NCI-H524 (cell line): ENCODE data around the gene CDC37.
"Not testable (repeated sequence)": the region's sequence is repeated elsewhere in the genome, so short reads cannot be mapped to it uniquely, and the experiment has no call there.

ENCODE experiments used
- DNase-seq, 2 experiments: peaks; one replicate each; lab custom pipeline; 2025; lab: John Stamatoyannopoulos, UW

The CDC37 gene

DNA sequence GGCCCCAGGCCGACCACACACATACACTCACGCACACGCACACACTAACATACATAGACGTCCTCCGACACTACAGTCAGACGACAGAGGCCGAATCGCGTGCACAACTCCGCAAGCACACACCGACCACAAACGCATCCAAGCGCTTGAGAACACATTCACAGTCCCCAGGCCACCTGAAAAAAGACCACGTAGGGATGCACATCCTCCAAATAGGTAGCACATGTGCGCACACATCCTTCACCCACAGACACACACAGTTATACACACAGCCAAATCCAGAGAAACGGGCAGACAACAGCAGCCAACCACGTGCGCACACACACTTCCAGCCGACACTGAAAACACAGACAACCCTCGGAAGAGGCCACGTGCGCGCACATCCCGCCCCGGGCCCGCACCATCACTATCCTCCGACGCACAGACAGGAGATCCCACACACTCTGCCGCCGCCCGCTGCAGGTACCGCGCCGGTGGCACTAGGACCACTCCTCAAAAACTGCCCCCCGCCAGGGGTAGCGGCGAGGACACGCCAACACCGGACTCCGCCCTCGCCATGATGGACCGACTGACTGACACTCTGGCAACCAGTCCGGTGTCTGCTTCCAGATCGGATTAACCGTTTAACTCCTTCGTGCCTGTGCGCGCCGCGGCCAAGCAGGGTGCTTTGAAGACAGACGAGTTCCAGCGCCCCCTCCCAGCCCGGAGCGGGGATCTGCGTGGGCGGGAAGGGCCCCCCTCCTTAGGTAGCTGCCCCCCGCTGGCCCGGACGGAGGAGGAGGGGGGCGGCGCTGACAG is 16.5 kb upstream of the CDC37 start:
- peak; percentile 99 for DNase-seq

DNA sequence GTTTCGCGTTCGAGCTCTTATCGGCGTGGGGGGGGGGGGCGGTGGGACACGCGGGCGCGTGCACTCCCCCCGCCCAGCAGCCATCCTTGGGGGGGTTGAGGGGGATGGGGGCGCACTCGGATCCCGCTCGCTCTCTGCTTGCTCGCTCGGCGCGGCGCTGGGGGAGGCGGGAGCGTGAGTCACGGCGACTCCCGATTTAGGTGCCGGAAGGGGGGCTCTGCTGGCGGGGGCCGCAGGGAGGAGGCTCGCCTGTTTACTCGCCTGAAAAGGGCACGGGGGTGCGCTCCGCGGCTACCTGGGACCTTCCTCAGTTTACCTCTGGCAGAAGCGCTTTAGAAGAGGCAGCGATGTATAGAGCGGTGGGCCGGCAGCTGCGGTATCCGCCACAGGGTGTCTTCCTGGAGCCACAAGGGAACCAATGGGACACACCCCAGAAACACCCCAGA is 15.9 kb upstream of the CDC37 start:
- peak in 1 of 2 experiments; percentile 63 for DNase-seq

DNA sequence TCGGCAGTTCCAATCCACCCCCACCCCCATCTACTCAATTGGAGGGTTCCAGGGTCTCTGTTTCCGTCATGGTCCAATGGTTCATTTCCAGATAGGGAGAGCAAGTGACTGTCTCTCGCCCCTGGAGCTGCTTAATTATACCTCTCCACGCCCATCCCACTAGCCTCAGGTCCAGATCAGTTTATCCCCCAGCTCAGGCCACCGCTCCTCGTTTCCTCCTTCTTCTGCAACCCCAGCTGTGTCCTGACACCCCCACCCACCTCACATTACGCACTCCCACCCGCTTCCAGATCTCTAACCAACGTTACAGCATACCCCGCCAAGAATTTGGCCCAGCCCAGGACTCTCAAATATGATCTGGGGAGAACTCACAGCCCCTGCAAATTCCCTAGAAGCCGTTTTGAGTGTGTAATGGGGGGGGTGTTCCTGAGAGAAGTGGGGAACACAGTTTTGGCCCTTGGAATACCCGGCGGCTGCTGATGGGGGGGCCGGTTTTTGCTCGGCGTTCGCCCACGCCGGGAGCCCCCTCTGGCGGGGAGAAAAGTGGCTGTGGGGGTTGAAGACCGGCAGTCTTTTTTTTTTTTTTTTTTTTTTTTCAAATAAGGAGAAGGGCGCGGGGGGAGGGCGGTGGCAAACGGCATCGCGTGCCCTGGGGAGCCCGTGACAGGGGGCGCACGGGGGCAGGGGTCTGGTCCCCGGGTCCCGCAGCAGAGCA is 15.3 kb upstream of the CDC37 start:
- peak in 1 of 2 experiments; percentile 63 for DNase-seq

DNA sequence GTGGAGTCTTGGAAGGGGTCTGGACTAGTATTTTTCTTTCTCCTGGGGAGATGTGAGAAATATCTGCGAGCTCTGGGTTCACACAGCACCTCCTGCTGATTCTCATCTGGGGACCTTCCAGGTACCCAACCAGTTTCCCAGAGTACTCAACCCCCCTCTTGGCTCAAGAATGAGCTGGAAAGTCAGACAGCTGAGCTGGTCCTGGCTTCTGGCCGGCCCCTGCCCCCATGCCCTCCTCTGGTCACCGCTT is 14.8 kb upstream of the CDC37 start:
- no peak for DNase-seq

DNA sequence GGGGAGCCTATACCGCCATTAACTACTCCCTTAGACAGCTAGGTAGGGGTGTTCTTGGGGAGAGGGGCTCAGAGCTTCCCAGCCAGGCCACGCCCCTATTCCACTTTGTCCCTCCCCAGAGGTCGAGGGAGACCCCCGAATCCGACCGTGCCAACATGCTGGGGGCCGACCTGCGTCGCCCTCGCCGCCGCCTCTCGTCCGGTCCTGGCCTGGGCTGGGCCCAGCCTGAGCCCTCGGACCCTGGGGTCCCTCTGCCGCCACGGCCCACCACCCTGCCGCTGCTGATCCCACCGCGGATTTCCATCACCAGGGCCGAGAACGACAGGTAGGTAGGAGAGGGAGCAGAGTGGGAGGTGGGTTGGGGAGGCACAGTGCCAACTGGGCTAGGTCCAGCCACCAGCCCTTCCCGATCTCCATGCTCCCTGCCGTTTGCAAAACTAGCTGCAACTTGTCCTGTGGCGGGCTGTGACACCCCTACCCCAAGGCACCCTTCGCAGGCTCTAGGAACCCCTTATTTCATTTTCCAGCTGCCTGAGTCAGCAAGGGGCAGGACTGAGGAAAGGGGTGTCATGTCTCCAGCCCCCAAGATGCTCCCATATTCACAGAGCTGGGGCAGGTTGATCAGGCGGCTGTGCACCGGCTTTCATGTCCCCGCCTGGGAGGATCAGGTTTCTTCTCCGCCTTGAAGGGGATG is 14.3 kb upstream of the CDC37 start:
- DNase-seq, result peak in 1 of 2 experiments; percentile 61

DNA sequence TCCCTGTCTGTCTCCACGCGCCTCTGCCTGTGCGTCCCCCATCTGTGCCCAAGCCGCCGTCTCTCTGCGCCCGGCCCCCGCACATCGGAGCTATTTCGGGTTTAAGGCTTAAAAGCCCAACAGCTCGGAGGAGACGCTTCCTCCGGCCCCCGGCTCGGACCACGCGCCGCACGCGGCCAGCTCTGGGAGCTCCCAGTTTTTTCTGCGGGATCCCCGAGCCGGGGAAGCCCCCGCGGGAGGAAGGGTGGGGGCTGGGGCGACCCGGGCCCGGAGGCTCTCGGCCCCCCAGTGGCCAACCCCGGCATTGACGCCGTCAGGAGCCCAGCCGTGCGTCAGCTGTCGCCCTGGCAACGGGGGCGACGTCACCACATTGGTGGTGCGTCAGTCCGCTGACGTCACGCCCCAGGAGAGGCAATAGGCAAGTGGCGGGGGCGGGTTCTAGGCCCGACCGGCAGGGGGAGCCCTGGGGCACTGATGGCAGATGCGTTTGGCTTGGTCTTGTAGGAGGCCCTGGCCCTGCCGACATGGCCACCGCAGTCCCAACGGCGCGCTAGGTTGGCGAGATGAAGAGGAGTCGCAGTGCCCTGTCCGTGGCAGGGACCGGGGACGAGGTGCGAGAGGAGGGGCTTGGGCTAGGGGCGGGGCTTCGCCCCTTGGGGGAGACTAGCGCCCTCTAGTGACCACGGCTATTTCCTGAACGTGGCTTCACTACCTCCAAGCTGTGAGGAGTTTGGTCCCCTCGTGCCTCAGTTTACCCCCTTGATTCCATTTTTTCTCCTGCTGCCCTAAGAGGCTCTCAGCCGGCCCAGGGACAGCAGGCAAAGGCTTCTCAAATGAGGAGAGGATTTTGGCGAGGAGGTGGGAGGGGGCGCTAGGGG is 13.3 kb upstream of the CDC37 start:
- DNase-seq, result peak; percentile 64 to 89

DNA sequence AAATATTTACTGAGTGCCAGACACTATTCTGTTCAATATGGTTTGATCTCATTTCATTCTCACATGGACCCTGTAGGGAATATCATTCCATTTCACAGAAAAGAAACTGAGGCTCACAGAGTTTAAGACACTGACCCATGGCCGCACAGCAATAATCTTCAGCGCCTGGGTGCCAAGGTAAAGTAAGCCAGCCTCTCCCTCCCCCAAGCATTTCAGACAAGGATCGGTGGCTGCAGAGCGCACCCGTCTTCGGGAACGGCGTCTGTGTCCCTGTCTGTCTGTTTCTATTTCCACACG is 12.7 kb upstream of the CDC37 start:
- no peak for DNase-seq

DNA sequence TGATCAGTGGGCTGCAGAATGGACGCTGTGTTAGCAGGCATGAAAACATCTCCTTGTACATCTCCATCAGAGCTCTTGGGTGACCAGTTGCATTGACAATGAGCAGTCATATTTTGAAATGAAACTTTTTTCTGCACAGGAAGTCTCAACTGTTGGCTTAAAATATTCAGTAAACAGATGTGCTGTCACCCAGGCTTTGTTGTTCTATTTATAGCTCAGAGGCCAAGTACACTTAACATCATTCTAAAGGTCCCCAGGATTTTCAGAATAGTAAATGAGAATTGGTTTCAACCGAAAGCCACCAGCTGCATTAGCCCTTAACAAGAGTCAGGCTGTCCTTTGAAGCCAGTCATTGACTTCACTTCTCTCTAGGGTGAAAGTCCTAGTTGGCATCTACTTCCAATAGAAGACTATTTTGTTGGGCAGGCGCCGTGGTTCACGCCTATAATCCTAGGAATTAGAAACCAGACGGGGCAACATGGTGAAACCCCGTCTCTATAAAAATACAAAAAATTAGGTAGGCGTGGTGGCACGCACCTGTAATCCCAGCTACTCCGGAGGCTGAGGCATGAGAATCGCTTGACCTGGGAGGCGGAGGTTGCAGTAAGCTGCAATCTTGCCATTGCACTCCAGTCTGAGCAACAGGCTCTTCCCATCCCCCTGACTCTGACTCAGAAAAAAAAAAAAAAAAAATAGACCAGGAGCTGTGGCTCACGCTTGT is 9.1 kb upstream of the CDC37 start:
- no peak for DNase-seq

DNA sequence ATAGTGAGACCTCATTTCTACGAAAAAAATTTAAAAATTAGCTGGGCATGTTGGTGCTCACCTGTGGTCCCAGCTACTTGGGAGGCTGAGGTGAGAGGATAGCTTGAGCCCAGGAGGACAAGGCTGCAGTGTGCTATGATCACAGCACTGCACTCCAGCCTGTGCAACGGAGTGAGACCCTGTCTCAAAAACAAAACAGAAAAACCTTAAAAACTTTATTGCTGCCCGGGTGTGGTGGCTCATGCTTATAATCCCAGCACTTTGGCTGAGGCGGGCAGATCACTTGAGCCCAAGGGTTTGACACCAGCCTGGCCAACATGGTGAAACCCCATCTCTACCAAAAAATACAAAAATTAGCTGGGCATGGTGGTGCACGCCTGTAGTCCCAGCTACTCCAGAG is 7.9 kb upstream of the CDC37 start:
- DNase-seq, result not testable (repeated sequence)

DNA sequence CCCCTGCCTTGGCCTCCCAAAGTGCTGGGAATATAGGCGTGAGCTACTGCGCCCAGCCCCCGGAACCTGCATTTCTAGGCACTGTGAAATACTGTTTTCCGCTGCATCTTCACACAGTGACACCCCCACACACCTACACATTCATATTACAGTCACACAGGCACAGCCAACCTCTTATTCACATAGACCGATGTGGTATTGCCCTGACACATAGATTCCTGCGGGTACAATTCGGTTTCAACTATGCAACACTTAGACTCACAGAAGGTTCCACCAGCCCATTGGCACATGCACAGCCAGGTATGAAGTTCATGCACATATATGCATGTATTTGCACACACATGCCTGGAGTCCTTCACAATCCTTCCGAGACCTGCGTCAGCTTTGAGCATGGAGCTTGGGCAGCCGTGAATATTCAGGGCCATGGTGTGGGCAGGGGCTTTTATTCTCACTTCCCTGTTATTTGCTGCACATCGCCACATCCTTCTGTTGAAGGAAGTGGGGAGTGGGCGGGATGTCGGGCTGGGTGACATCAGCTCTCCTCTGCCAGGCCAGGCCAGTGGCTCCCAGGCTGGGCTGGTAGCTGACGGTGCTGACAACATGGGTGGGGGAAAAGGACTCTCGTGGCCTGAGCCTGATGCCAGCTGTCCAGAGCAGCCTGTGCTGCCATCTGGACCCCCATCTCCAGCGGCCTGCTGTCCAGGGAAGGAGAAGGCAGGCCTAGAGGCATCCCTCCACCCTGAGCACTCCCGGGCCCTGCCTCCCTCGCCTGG is 5.4 kb upstream of the CDC37 start:
- DNase-seq, result peak; percentile 71 to 92

DNA sequence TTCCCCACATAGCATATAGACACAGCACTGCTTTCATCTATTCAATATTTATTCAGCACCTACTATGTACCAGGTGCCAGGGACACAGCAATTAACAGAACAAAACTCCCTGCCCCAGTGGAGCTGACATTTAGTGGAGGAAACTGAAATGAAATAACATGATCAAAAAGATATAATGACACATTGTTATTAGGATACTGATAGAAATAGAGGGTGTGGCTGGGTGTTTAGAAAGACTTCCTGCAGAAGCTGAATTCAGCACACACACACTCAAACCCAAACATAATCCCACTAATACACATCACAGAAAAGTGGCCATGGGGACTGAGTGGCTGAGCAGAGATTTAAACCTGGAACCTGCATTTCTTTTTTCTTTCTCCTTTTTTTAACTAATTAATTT is 3.8 kb upstream of the CDC37 start:
- no peak for DNase-seq

DNA sequence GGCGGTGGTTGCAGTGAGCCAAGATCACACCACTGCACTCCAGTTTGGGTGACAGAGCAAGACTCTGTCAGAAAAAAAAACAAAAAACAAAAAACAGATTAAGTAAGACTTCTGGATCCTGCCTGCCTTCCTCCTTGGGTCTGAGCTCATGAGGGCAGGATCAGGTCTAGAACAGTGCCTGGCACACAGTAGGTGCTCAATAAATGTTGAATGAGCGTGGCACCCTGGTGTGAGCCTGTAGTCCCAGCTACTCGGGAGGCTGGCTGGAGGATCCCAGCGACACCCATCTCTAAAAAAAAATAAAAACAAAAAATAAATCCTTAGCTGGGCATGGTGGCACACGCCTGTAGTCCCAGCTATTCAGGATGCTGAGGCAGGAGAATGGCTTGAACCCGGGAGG is 2.8 kb upstream of the CDC37 start:
- DNase-seq, result no peak

DNA sequence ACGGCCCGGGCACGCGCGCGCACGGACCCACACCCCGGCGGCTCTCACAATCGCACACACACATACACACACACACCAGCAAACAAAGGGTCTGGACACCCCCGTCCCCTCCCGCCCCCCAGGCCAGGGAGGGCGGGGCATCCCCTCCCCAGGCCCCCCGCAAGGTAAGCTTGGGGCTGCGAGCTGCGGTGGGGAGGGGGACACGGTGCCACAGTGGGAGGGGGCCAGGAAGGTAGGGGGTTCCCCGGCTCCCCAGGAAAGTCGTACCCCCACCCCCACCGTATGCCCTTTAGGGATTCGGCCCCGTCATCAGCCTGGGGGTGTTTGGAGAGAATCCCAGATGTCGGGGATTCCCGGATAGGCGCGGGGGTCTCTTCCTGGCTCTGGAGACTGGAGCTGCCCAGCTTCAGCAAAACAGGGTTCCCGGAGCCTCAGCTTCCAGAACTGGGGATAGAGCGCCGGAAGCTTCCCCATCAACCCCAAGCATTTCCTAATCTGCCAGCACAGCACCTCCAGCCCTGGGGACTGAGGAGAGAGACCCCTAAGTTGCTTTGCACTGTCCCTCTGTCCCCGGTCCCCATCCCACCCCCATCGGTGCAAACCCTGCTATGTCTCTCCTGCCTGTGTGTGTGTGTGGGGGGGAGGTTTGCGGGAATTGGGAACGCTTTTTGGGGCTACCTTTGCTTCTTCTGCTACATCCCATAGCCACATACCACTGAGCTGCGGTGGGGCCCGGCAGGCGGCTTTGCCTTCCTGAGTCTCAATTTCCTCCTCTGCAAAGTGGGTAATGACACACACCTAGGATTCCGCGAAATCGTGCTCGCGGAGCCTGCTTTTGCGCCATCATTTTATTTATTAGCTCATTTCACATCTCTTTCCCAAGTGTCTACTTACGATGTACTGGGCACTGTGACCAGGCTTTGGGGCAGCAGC is 1.8 kb upstream of the CDC37 start:
- DNase-seq, result peak in 1 of 2 experiments; percentile 36

DNA sequence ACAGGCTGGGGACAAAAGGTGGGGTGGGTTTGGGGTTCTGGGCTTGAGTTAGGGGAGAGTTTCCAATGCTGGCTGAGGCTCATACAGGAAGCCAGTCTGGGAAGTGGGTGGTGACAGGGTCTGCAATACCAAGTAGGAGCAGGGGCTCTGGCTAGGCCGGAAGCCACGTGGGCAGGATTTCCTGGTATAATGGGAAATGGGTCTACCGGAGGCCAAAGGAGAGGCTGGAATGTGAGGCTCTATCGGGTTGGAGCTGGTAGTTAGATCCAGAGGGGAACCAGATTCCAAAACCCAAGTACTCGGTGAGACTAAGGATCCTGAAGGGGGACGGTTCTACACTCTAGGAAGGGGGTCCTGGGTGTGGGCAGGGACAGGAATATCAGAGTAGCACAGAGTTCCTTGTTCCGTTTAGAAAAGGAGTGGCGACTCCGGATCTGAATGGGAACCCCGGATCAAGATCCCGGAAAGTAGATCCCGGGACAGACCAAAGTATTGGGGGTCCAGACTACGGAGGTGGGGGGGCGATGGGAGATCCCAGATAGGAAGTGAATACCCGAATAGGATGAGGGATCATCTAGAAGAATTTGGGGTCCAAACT is 802 bp downstream of the CDC37 start:
- peak in 1 of 2 experiments; percentile 34 for DNase-seq

DNA sequence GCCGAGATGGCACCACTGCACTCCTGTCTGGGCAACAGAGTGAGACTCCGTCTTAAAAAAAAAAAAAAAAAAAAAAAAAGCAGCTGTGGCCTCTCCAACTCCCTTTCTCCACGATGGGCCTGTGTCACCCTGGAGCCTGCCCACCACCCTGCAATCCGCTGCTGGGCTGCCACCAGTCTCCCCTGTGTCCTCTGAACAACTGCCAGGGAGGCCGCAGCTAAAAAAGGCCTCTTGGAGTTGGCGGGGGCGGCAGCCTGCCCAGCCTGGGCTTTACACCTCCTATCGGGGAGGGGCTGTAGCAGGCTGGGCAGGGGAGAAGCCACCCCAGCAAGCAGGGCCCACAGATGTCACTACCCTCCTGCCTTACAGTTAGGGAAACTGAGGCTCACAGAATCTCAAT is 3.5 kb downstream of the CDC37 start:
- no peak for DNase-seq

DNA sequence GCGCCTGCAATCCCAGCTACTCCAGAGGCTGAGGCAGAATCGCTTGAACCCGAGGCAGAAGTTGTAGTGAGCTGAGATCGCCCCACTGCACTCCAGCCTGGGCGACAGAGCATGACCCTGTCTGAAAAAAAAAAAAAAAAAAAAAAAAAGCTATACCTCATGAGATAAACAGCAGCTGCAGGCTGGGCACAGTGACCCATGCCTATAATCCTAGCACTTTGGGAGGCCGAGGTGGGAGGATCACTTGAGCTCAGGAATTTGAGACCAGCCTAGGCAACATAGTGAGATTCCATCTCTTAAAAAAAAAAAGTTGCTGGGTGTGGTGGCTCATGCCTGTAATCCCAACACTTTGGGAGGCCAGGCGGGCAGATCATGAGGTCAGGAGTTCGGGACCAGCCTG is 4.0 kb downstream of the CDC37 start:
- DNase-seq, result not testable (repeated sequence)

DNA sequence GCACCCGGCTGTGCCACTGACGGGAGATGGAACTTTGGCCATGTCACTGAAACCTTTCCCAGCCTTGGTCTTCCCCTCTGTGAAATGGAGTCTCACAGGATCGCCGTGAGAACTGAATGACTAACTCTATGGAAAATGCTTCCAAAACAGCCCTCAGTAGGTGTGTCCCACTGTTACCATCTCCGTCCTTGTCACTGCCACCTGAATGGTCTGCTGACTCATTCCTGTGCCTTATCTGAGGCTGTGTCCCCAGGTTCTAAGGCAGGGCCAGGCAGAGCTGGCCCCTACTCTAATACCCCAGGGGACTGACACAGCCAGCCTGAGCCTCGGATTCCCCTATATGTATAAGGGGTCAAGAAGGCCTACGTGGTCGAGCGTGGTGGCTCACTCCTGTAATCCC is 4.5 kb downstream of the CDC37 start:
- no peak for DNase-seq

DNA sequence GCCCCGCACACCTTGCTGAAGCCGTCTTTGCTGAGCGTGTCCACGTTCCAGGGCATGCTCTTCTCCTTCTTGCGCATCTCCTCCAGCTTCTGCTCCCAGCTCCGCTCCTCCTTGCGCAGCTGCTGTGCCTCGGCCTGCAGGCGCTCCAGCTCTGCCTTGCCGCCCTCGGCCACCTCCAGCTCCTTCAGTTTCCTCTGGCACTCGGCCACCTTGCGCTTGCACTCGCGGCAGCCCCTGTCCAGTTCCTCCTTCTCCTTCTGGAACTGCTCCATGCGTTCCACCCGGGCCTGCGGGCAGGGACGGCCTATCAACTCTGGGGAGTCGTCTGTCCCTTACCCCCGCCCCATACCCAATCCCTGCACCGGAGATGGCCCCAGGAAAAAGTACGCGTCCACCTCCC is 7.4 kb downstream of the CDC37 start:
- DNase-seq, result no peak

DNA sequence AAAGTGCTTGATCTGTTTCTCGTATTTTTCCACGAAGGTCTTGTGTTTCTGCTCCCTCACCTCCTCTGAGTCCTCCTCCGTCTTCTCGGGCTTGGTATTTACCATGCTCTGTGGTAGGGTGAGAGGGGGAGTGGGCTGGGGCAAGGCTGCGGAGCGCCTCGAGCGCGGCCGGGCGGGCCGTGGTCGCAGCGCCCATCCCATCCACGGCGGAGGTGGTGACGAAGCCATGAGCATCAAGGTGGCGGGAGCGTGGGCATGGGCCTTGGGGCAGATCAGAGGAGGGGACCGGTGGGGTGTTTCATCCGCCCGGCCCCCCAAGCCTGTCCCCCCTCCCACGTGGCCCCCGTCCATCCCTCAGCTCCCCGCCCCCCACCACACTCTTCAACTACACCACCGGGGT is 7.9 kb downstream of the CDC37 start:
- DNase-seq, result no peak
